G401 (cell line): ENCODE measurements around the gene CALCB. TPM values are rescaled to one million over a fixed set of nuclear protein-coding genes. Genes with fewer than 3 reads are reported as not detected.

Experiments used
- DNase-seq: peaks from one replicate; pipeline ENCODE4 v3.0.0-alpha.2; 2015; ENCODE audit warnings: low spot score
- in situ Hi-C: cut with HindIII; loops from 2 replicates; pipeline ENCODE4 v1.10.0; 2016; ENCODE audit warnings: low sequenced_read_pairs, mixed read lengths
- total RNA-seq: library from RNA; depleted of rRNA; stranded (reverse); fragments of >200 nt; shearing (Covaris generic); gene quantifications from 2 replicates; pipeline ENCODE4 v1.2.3, GENCODE V29; 2014; rRNA removed

CALCB gene
- total RNA-seq, 1 experiment from 2014 or later, result not detected

DNA sequence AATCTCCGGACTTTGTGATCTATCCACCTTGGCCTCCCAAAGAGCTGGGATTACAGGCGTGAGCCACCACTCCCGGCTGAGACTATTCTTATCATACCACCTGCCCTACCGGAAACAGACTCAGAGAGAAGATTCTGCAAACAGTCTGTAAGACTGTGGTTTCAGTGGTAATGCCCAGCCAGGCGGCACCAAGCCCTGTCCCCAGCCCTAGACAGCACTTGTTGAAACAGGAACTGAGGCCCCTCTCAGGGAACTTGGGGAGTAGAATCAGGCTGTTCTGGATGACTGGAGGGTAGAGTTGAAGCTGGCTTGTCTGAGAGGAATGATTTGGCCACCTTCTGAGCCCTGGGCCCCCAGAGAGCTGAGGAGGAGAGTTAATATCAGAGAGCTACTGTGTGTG, 40.0 kb downstream of the CALCB start:
- DNase-seq, result no peak
- in situ Hi-C loops, result no loop called here

DNA sequence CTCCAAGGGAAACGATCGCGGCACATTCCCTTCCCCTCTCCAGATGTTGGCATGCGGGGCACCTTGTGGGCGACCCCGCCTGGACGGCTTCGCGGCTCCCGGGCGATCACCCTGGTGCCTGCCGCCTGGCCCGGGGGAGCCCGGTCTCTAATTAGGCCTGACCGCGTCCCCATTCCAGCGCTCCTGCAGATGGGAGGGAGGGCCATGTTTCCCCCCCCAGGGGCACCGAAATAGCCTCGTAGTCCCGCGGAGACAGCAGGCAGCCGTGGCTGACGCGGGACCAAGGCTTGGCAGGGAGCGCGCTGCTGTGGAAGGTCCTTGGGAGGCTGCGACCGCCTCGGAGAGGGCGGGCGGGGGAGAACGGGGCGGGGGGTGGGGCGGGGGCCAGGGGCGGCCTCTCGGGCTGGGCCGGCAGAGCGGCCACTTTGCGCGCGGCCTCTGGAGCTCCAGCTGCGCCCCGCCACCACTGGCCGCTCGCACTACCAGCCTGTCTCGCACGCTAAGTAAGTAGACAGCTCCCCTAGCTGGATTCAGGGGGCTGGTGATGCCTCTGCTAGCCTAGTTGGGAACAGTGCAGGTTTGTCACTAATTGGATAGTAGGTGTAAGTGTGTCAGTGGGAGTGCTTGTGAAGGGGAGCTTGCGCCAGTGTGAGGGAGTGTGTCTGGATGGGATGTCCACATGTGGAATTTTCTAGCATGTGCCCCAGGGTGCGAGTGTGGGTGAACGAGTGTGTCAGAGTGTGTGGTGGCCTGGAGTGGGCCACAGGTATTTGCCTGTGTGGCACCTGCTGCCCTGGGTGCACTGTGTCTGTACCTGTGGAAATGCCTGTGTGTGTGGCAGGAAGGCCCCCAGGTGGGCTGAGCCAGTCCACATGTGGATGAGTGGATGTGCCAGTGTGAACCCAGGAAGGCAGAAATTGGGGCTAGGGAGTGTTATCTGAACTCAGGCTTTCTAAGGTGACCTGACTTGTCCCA, 41.4 kb downstream of the CALCB start, which contains the start of gene INSC:
INSC (plus strand) TSS at position 423 of the 975 bp plus-strand sequence. CDS start 34,252 bp downstream, outside the sequence.
- in situ Hi-C loops, result no loop called here
- DNase-seq, result no peak

DNA sequence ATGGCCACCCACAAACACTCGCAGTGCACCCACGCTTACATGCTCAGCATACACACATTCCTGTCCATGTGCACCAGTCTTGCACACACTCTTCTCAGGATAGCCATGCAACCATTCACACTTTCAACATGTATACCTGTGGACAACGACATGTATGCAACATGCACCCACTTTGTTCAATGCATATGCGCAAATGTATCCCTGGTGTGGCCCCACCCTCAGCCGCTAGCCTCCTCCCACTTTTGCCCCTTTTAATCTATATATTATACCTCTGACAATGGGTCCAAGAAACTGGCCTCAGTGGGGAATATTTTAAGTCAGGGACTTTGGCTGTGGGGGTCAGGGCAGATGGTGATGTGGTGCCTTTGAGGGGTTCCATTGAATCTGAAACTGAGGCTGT, 42.3 kb downstream of the CALCB start:
- in situ Hi-C loops, result no loop called here
- no peak for DNase-seq

DNA sequence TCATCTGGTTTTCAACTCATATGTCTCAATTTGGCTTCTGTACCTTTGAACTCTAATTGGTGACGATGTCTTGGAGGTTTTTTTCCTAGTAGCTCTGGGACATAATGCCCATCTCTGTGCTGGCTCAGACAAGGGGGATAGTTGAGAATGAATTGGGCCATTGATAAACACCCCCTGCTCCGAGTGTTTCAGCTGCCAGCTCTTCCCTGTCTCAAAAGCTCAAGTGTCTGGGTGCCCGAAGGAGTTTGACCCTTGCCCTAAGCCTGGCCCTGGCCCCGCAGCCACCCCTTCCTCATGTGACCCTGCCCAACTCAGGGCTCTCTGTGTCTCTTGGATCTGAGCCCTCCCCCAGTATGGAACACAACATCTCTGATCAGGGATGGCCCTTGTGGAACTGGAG, 44.4 kb downstream of the CALCB start:
- in situ Hi-C loops, result no loop called here

DNA sequence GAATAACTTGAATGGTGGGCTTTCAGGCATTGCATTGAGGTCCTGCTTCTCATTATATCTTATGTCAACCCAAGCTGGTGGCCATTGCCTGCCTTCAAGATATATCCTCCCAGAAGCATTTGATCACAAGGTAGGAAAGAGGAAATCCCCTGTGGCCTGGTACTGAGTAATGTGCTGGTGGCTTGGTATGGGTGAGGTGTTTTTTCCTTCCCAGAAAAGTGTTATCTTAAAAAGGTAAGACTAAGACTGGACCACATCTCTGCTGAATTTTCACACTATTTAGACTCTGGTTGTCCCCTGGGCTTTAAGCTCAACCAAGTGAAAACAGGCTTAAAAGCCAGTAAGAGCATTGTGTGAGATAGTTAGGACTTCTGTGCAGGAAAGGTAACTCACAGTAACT, 45.0 kb downstream of the CALCB start:
- DNase-seq, result no peak
- in situ Hi-C loops, result no loop called here

More for the DNA sequence above, 44.4 kb downstream of the CALCB start:
- no peak for DNase-seq

DNA sequence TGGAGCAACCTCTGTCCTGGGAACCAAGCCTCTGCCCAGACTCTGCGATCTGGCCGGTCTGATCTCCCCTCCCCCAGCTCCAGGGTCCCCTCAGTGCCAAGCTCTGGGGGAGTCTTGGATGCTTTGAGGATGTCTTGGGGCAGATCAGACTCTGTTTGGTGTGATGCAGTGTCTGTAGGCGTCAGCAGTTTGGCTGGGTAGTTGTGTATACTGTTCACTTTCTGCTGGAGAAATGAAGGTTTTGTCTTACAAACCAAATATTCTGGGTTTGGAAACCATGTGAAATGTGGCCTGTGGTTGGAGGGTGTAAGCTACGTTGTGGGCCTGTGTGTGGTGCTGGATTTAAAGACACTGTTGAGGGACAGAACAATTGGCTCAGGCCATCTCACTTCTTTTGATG, 46.0 kb downstream of the CALCB start:
- in situ Hi-C loops, result no loop called here
- no peak for DNase-seq

DNA sequence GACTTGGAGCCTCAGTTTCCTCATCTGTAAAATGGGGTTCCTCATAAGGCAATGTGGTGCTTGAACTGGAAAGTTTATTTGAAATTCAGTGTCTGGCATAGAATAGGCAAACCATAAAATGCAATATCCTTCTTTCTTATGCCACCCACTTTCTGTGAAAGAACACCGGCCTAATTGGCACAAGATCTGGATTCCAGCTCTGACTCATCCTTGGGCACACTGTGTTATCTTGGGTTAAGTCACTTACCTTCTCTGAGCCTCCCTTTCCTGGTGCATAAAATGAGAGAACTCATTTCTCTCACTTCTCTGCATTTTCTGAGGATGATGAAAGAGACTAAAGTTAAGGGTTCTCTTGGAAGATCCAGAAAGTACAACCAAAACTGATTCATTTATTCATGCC, 46.4 kb downstream of the CALCB start:
- no peak for DNase-seq
- in situ Hi-C loops, result no loop called here

DNA sequence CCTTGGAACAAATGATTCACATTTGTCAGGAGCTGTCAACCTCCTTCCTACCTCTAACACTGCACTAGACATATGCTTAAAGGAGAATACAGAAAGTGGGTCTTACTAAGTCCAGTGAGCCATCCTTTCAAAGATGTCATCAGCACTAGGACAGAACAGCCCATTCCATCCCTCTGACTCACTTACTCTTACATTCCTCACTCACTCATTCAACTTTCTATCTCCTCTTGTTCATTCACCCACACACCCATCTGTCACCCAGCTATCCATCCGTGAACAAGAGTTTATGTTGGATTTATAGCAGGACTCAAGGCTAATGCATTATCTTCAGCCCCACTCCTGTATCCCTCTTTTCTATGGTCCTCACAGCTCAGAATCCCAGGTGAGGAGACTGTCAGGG, 50.5 kb downstream of the CALCB start:
- no peak for DNase-seq
- in situ Hi-C loops, result no loop called here

DNA sequence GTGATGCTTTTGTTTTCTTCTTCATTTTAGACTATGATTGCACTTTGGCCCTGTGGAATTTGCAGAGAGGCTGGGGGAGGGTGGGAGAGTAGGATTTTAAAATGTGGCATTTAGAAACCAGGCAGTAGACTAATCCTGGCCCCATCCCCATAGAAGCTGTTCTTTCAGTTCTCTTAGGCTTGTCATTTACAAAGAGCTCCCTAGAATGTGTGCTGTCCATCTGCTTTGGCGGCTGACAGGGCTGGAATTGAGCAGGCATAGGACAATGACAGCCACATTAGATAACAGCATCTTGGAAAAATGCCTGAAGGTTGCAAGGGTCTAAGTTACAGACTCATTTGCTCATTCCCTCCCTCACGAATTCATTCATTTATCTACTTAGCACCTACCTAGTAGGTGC, 51.1 kb downstream of the CALCB start:
- DNase-seq, result no peak
- in situ Hi-C loops, result no loop called here

DNA sequence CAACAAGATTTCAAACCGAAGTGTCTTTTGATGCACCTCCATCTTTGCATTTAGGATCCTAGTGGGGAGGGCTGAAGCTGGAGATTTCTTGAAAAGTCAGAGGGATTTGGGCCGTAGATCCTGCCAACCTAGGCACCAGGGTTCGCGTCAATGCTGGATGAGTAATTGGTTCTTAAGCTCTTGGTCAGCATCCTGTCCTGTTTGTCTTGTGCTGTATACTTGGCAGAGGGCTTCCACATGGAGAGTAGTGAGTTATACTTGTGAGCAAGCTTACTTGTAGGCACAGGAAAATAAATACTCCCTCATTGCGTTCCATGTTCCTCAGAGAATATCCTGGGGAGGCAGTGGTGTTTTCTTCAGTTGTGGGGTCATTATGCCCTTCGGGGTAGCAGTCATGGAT, 53.9 kb downstream of the CALCB start:
- no peak for DNase-seq
- in situ Hi-C loops, result no loop called here

Other genes with a start within 250 kb of the CALCB start
- 9.7 and 26.9 TPM in 2 replicates for gene CYP2R1, start 181.4 kb upstream of the CALCB start, total RNA-seq
- not detected in 2 replicates for gene CALCA, start 101.2 kb upstream of the CALCB start, total RNA-seq
- gene INSC, start 41.3 kb downstream of the CALCB start, total RNA-seq, result not detected in 2 replicates